ENCODE data around the gene SCD5.

- TF ChIP-seq EZH2phosphoT487 (IDR thresholded peaks at IDR 0.05), result no peak
- TF ChIP-seq EZH2 (IDR thresholded peaks at IDR 0.05), result no peak
These were observed 17.8 kb downstream of the SCD5 start for GRCh38 chr4:82780752-82781231.
